Islet precursor cell (in vitro differentiated cells): ENCODE results near the gene TBC1D2B.

Experiments used
- DNase-seq: peaks from one replicate; pipeline ENCODE4 v3.0.0-alpha.2; 2018

TBC1D2B gene

GRCh38 chr15:78093242-78094020 is 15.9 kb upstream of the TBC1D2B start:
- DNase-seq: no peak

GRCh38 chr15:78092261-78093041 is 14.9 kb upstream of the TBC1D2B start, which contains the start of gene SH2D7:
Gene SH2D7 (plus strand): TSS chr15:78092561. CDS start chr15:78092585, 24 bp downstream.
- no peak for DNase-seq

GRCh38 chr15:78090422-78091063 is 13.0 kb upstream of the TBC1D2B start:
- DNase-seq: no peak

GRCh38 chr15:78088773-78089080 is 11.2 kb upstream of the TBC1D2B start:
- no peak for DNase-seq

GRCh38 chr15:78087951-78088772 is 10.7 kb upstream of the TBC1D2B start:
- peak; percentile 46 for DNase-seq

- DNase-seq: no peak
Observed at GRCh38 chr15:78085928-78086327, 8.4 kb upstream of the TBC1D2B start.

- no peak for DNase-seq
Observed at GRCh38 chr15:78084449-78084750, 6.9 kb upstream of the TBC1D2B start.

GRCh38 chr15:78083687-78084448 is 6.4 kb upstream of the TBC1D2B start:
- no peak for DNase-seq

GRCh38 chr15:78083186-78083585 is 5.7 kb upstream of the TBC1D2B start:
- no peak for DNase-seq

GRCh38 chr15:78082743-78083110 is 5.2 kb upstream of the TBC1D2B start:
- DNase-seq: no peak

GRCh38 chr15:78082106-78082742 is 4.7 kb upstream of the TBC1D2B start:
- DNase-seq: no peak

- DNase-seq: no peak
Observed at GRCh38 chr15:78080088-78080460, 2.6 kb upstream of the TBC1D2B start.

GRCh38 chr15:78079298-78080087 is 2.0 kb upstream of the TBC1D2B start:
- no peak for DNase-seq

GRCh38 chr15:78077871-78078210 is 330 bp upstream of the TBC1D2B start:
- DNase-seq: no peak

GRCh38 chr15:78076231-78077052 is 1.1 kb downstream of the TBC1D2B start:
- no peak for DNase-seq

GRCh38 chr15:78075490-78076230 is 1.9 kb downstream of the TBC1D2B start:
- peak; percentile 80 for DNase-seq

- DNase-seq: no peak
Observed at GRCh38 chr15:78073046-78073787, 4.3 kb downstream of the TBC1D2B start.

GRCh38 chr15:78072080-78072892 is 5.2 kb downstream of the TBC1D2B start:
- DNase-seq: no peak
